Measurements from ENCODE around the gene RMDN2.

Gene RMDN2

GRCh38 chr2:38057651-38058410 lies 132.7 kb downstream of the RMDN2 start:
- DNase-seq, result no peak

- no peak for DNase-seq
Measured at GRCh38 chr2:38060236-38061018, 135.3 kb downstream of the RMDN2 start.

GRCh38 chr2:38064801-38065501 lies 139.9 kb downstream of the RMDN2 start:
- no peak for DNase-seq

GRCh38 chr2:38065502-38066135 lies 140.5 kb downstream of the RMDN2 start:
- DNase-seq, result no peak

DNA sequence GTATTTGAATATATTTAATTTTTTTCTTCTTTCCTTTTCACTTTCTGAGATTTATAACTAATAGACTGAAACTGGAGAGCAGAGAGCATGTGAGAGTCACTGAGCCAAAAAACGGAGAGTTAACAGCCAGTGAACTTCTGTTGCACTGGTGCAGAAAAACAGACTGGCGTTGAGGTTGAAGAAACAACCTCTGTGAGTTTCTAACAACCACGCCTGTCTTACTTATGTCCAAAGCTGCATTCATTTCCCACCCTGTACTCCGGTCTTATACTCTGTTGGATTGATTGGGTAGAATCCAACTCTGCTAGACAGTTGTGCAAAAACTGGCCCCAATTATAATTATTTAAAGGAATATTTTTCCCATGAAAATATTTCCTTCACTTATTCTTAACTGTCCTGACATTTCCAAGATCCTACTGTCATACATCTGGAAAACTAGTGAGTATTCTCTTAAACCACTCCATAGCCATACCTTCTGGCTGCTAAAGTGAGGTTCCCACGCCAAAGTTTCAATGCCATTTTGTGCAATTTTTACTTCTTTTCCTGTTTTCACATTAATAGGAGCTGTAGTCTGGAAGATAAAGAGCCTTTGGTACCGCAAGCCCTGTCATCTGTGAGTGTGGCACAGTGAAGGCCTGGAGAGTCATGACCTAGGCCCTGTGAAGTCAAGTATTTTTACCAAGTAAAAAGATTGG lies 141.5 kb downstream of the RMDN2 start:
- no peak for DNase-seq
